Vagina (tissue), 2 donors: ENCODE data around the gene PGBD4.

ENCODE experiments used
- POLR2A ChIP-seq, 2 donors: fragments of 450-650 bp; IDR thresholded peaks; one replicate each; pipeline ENCODE4 v1.6.1; 2017; ENCODE audit warnings: antibody characterized with exemption in 2 of 2, mild to moderate bottlenecking in 2 of 2, moderate library complexity in 2 of 2
- POLR2AphosphoS5 ChIP-seq, 2 donors: sonication (generic); formaldehyde crosslinking; IDR thresholded peaks; one replicate each; pipeline ENCODE4 v1.9.0; 2017; ENCODE audit warnings: antibody characterized with exemption in 2 of 2, mild to moderate bottlenecking in 2 of 2, low read depth in 1 of 2; ENCODE audit not compliant: insufficient read depth in 1 of 2
- TF ChIP-seq, protein P1 (sequence below), 3 experiments: fragments of 450-650 bp in 2 of 3; fragments of 200-600 bp in 1 of 3; sonication (generic) in 1 of 3; IDR thresholded peaks; one replicate each; pipeline ENCODE4 v1.5.1; 2017 to 2019; ENCODE audit warnings: antibody characterized with exemption in 3 of 3, mild to moderate bottlenecking in 2 of 3, moderate library complexity in 2 of 3

DNA sequence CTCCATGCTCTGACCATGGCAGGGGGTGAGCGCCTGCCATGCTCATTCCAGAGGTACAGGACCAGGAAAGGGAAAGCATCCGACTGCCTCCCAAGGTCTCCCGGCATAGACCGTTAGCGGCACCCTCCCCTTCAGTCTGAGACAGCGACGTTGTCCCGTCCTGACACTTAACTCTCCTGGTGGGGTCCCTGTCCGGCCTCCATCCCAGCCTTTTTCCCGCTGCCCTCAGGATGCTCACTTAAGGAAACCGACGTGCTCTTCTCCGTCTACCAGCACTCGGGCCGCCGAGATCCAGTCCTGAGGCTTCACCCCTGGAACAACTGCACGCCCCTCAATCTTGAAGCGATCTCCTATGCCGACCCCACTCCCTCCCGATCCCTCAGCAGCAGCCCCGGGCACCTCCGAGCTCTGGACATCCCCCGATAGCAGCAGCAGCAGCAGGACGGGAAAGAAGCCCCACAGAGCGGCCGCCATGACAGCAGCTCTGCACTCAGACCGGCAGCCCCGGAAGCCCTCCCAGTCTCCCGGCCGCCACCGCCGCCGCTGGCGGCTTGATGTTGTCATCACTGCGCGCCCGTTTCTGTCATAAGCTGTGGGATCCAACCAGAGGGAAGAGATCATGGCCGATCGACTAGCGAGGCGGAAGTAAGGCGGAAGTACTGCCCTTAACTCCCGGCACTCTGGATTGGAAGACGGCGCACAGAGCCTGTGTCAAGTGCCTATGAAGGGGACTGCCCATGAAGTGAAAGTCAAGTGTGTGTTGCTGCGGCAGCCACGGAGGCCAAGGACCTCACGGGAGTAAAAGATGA, at the start of gene PGBD4, which contains the start of gene EMC7:
- peak; percentile 88 to 98 for TF ChIP-seq POLR2AphosphoS5 (IDR thresholded peaks at IDR 0.05; ENCODE audit: insufficient read depth in 1 of 2, low read depth in 1 of 2)
- no peak for TF ChIP-seq POLR2A (IDR thresholded peaks at IDR 0.05)
- TF ChIP-seq, protein P1, sequence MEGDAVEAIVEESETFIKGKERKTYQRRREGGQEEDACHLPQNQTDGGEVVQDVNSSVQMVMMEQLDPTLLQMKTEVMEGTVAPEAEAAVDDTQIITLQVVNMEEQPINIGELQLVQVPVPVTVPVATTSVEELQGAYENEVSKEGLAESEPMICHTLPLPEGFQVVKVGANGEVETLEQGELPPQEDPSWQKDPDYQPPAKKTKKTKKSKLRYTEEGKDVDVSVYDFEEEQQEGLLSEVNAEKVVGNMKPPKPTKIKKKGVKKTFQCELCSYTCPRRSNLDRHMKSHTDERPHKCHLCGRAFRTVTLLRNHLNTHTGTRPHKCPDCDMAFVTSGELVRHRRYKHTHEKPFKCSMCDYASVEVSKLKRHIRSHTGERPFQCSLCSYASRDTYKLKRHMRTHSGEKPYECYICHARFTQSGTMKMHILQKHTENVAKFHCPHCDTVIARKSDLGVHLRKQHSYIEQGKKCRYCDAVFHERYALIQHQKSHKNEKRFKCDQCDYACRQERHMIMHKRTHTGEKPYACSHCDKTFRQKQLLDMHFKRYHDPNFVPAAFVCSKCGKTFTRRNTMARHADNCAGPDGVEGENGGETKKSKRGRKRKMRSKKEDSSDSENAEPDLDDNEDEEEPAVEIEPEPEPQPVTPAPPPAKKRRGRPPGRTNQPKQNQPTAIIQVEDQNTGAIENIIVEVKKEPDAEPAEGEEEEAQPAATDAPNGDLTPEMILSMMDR (IDR thresholded peaks at IDR 0.05) = peak in 1 of 3 experiments; percentile 9
